Daoy (cell line): ENCODE data around the gene GEMIN5. TPM values are rescaled to one million over a fixed set of nuclear protein-coding genes. Genes with fewer than 3 reads are reported as not detected.
A peak's percentile ranks its signal among the peaks of the same experiment; 100 is the strongest.

Source experiments
- DNase-seq: peaks from one replicate; pipeline ENCODE4 v3.0.0-alpha.2; 2015; ENCODE audit warnings: low read depth
- total RNA-seq: library from RNA; depleted of rRNA; stranded (reverse); fragments of >200 nt; shearing (Covaris generic); gene quantifications from 2 replicates; pipeline ENCODE4 v1.2.3, GENCODE V29; 2014

GEMIN5 gene
- total RNA-seq, 1 experiment from 2014 or later: 25.5 TPM

GRCh38 chr5:154884424-154884823 is 53.6 kb downstream of the GEMIN5 start:
- DNase-seq: no peak

- no peak for DNase-seq
Observed at GRCh38 chr5:154881986-154882385, 56.0 kb downstream of the GEMIN5 start.

- no peak for DNase-seq
Observed at GRCh38 chr5:154878642-154879335, 59.2 kb downstream of the GEMIN5 start.

- no peak for DNase-seq
Observed at GRCh38 chr5:154873791-154874331, 64.2 kb downstream of the GEMIN5 start.

GRCh38 chr5:154871734-154872133 is 66.3 kb downstream of the GEMIN5 start:
- no peak for DNase-seq

GRCh38 chr5:154868702-154869101 is 69.3 kb downstream of the GEMIN5 start:
- DNase-seq: peak; percentile 9

- DNase-seq: no peak
Observed at GRCh38 chr5:154866841-154867240, 71.2 kb downstream of the GEMIN5 start.

- no peak for DNase-seq
Observed at GRCh38 chr5:154865466-154866184, 72.4 kb downstream of the GEMIN5 start.

- no peak for DNase-seq
Observed at GRCh38 chr5:154863291-154864080, 74.5 kb downstream of the GEMIN5 start.

GRCh38 chr5:154862766-154863165 is 75.2 kb downstream of the GEMIN5 start:
- no peak for DNase-seq

GRCh38 chr5:154861946-154862345 is 76.1 kb downstream of the GEMIN5 start:
- DNase-seq: no peak

GRCh38 chr5:154860765-154861164 is 77.2 kb downstream of the GEMIN5 start:
- no peak for DNase-seq

- peak; percentile 32 for DNase-seq
Observed at GRCh38 chr5:154860123-154860522, 77.9 kb downstream of the GEMIN5 start.

- DNase-seq: no peak
Observed at GRCh38 chr5:154858972-154859871, 78.8 kb downstream of the GEMIN5 start.

- DNase-seq: peak; percentile 99
Observed at GRCh38 chr5:154858297-154858971, 79.6 kb downstream of the GEMIN5 start, which contains the start of gene CNOT8. CNOT8 (plus strand) TSS chr5:154858627; CDS start chr5:154863279, 4,652 bp downstream.

GRCh38 chr5:154857530-154858296 is 80.3 kb downstream of the GEMIN5 start:
- DNase-seq: peak; percentile 98

GRCh38 chr5:154851351-154851750 is 86.7 kb downstream of the GEMIN5 start:
- no peak for DNase-seq

- DNase-seq: peak; percentile 60
Observed at GRCh38 chr5:154850255-154851062, 87.6 kb downstream of the GEMIN5 start, which contains the start of gene FAXDC2. FAXDC2 (minus strand) TSS chr5:154850603; CDS start chr5:154838178, 12,425 bp downstream.

GRCh38 chr5:154849791-154850201 is 88.2 kb downstream of the GEMIN5 start:
- DNase-seq: no peak
